NCI-H1694 (cell line): ENCODE results near the gene TTC21A.

ENCODE experiments used
- DNase-seq: peaks from one replicate; lab custom pipeline; 2025; lab: John Stamatoyannopoulos, UW

The TTC21A gene

GRCh38 chr3:39097716-39098472 is 9.6 kb upstream of the TTC21A start:
- DNase-seq, result no peak

- DNase-seq, result no peak
Observed at GRCh38 chr3:39098473-39099000, 8.9 kb upstream of the TTC21A start.

- DNase-seq, result no peak
Observed at GRCh38 chr3:39099242-39099641, 8.2 kb upstream of the TTC21A start.

DNA sequence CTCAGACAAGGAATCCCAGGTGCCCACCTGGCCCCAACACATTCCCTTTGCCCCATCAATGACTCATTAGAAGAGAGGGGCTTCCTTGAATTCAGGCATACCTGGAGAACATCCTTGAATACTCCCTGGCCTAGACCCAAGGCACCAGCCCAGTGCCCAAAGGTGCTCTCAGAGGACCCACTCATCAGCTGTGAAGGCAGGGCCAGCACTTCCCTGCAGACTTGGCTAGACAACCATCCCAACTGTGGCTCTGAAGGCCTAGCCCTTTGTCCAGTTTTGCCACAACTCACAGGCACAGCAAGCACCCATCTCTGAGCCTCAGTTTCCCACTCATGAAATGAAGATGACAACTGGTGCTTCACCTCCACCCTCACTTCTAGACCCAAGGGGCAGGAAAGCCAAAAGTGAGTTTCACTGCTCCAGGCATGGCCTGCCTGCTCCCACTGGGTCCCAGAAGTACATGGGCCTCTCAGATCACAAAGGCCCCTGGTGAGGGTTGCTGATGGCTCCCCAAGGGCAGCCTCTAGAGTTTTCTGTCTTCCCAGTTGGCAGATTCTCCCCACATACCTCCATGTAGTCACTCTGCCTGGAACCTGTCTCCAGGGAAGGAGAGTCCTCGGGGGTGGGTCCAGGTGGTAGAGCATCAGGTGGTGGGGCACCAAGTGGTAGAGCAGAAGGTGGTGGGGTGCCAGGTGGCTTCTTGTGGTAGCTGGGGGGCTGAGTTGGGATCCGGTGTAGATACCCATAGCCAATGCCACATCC is 7.6 kb upstream of the TTC21A start:
- no peak for DNase-seq

DNA sequence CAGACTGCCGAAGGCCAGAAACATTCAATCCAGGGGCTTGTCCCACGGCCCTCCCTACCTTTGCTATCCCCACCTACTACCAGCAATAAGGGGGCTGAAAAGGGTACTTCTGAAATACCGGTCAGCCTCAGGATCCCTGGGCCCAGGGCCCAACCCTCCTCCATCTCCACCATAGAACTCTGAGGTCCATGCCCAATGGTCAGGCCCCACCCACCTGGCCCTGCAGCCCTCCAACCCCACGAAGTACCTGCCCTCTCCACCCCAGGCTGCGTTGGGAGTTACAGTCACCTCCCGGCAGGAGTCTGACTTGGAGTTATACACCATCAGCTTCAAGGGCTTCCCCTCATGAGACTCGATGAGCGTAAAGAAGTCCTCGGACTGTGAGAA is 7.0 kb upstream of the TTC21A start:
- DNase-seq, result no peak

GRCh38 chr3:39101022-39101689 is 6.3 kb upstream of the TTC21A start:
- DNase-seq, result no peak

- DNase-seq, result no peak
Observed at GRCh38 chr3:39102504-39103323, 4.8 kb upstream of the TTC21A start.

DNA sequence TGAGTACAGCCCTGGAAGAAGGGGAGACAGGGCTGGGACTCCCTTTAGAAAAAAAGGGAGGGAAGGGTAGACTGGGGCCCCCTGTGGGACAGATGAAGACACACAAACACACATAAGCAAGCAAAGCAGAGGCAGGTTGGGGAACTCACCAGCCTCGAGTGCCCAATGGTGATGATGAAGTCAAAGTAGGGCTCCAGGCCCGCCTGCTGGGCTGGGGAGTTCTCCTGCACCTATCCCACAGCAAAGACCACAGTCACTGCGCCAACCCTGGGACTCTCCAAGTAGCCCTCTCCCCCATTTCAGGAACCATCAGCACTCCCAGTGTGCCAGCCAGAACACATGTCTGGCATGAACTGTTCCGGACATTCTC is 4.2 kb upstream of the TTC21A start:
- no peak for DNase-seq

GRCh38 chr3:39103791-39104552 is 3.5 kb upstream of the TTC21A start:
- no peak for DNase-seq

GRCh38 chr3:39104961-39105686 is 2.4 kb upstream of the TTC21A start:
- no peak for DNase-seq

- no peak for DNase-seq
Observed at GRCh38 chr3:39105687-39106063, 1.8 kb upstream of the TTC21A start.

DNA sequence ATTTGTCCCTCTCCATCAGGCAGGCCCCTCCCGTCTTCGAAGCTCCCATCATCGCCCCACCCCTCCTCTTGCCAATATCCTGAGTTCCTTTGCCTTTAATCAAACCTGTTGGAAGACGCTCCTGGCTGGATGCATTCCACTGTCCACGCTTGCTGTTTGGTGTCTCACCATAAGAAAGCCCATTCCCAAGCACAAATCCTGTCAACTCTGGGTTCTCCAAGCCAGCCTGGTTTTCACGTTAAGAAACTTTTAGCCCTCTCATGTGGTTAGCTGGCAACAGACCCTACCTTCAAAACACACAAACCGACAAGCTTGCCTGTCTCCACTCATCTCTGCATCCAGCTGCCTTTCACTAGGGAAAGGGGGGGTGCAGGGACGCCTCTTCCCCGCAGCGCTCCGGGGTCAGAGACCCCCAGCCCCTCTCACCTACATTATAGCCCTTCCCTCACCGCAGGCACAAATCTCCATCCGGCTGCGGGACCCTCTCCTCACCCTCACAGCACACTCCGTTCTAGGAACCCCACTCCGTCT is 1.1 kb upstream of the TTC21A start:
- no peak for DNase-seq

DNA sequence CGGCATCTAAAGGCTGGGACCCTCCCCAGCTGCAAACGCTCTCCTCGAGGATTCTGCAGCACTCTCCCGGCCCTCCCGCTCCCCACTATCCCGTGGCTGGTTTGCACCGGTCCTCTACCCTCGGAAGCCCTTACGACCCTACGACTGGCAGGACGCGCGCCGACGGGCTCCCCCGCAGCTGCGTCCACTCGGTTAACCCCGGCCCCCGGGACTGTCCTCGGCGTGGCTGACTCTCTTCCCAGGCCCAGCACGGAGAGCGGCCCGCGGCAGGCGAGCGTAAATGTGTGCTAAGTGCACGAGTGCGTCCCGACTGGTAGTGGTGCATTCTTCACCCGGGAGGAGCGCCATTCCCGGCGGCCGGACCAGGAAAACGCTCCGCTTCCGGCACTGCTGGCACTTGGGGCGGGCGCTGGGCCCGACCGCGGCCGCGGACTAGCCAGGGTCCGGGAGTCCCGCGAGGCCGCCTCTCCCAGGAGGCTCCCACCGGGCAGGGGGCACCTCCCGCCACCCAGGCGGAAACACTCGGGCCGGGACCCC is 561 bp upstream of the TTC21A start:
- no peak for DNase-seq

GRCh38 chr3:39108200-39108710 is 775 bp downstream of the TTC21A start:
- DNase-seq, result no peak

GRCh38 chr3:39109086-39109485 is 1.6 kb downstream of the TTC21A start:
- no peak for DNase-seq

GRCh38 chr3:39110041-39110639 is 2.7 kb downstream of the TTC21A start:
- DNase-seq, result no peak

- no peak for DNase-seq
Observed at GRCh38 chr3:39112113-39112512, 4.6 kb downstream of the TTC21A start.

DNA sequence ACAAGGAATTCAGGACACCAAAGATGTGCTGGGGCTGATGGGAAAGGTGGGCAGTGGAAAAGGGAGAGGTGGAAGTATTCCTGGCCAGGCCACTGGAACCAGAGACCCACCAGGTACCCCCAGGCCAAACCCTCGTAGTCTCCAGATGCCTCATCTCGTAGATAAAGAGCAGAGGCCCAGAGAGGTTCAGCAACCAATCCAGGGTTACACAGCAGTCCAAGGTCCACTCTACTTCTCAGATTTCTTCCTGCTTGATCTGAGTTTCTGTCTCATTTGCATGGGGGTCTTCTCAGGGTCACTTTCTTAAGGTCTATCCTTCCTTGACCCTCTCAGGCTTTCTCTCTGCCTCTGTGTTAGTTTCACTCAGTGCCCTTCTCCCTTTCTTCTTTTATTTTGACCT is 5.1 kb downstream of the TTC21A start:
- no peak for DNase-seq

- no peak for DNase-seq
Observed at GRCh38 chr3:39113291-39113690, 5.8 kb downstream of the TTC21A start.
